Ectodermal cell (in vitro differentiated cells): Measurements from ENCODE around the gene SRD5A1.

Source experiments
- H3K27ac ChIP-seq: 2 replicates; pipeline ENCODE4 v1.7.0; 2013; ENCODE audit warnings: mild to moderate bottlenecking, low read depth, low read length; ENCODE audit not compliant: insufficient read depth, poor library complexity, severe bottlenecking
- H3K27me3 ChIP-seq: 2 replicates; pipeline ENCODE4 v1.7.0; 2013; ENCODE audit warnings: mild to moderate bottlenecking, low read length; ENCODE audit not compliant: insufficient read depth, control insufficient read depth, poor library complexity, severe bottlenecking
- H3K36me3 ChIP-seq: one replicate; pipeline ENCODE4 v1.7.0; 2013; ENCODE audit warnings: low read length; ENCODE audit not compliant: control insufficient read depth, insufficient read depth
- H3K4me1 ChIP-seq: one replicate; pipeline ENCODE4 v1.7.0; 2013; ENCODE audit warnings: low read length; ENCODE audit not compliant: control insufficient read depth, insufficient read depth
- H3K4me3 ChIP-seq: 2 replicates; pipeline ENCODE4 v1.7.0; 2013; ENCODE audit warnings: low read depth, low read length, control low read depth; ENCODE audit not compliant: insufficient read depth
- H3K9me3 ChIP-seq: 2 replicates; pipeline ENCODE4 v1.7.0; 2013; ENCODE audit warnings: mild to moderate bottlenecking, low read length, moderate library complexity; ENCODE audit not compliant: control insufficient read depth
- WGBS, 2 experiments: methylation state at CpG; one replicate each; pipeline ENCODE4 v1.1.7; 2013; ENCODE audit warnings: missing lambda C conversion rate in 2 of 2; 5-methylcytosine and 5-hydroxymethylcytosine counted together

SRD5A1 gene

DNA sequence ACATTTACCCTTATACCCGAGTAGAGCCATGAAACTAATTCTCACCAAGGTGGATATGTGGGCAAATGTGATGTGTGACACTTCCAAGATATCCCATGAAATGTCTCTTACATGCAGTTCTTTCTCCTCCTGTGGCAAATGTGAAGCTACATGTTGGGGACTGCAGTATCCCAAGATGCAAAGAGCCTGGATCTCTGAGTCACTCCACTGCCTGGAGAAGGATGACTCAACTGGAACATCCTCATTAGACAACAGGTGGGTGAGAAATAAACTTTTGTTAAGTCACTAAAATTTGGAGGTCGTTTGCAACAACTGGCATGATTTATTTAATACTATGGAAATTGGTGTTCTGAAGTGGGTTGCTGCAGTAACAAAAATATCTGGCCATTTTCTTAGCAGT is 43.5 kb downstream of the SRD5A1 start:
- Histone ChIP-seq H3K27ac (no peak overlapping the region), H3K9me3 (no peaks in the 10 kb centered on the region), H3K4me1 (no peaks in the 10 kb centered on the region), H3K36me3 (no peaks in the 10 kb centered on the region), H3K27me3 (no peaks in the 10 kb centered on the region), H3K4me3 (no peak overlapping the region)
- WGBS, 2 experiments = 81 to 92% methylated on average over 2 of the region's 2 CpGs

DNA sequence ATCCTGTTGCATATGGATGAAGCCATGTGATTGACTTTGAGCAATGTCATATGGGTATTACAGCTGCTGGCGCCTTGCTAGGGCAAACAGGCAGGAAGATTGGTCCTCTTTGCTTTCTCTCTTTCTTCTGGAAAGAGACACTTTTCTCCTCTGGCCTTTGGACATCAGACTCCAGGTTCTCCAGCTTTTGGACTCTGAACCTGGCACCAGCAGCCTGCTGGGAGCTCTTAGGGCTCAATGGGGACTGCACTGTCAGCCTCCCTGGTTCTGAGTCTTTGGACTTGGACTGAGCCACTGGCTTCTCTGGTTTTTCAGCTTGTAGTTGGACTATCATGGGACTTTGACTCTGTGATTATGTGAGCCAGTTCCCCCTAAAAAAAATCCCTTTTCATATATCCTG is 45.1 kb downstream of the SRD5A1 start:
- H3K36me3 ChIP-seq = no peaks in the 10 kb centered on the region
- WGBS, 2 experiments = 84 to 93% methylated on average over 1 of the region's 1 CpG
- no peaks in the 10 kb centered on the region for H3K27me3 ChIP-seq
- H3K27ac ChIP-seq = no peak overlapping the region
- no peaks in the 10 kb centered on the region for H3K4me1 ChIP-seq
- no peaks in the 10 kb centered on the region for H3K9me3 ChIP-seq
- no peak overlapping the region for H3K4me3 ChIP-seq

GRCh38 chr5:6680922-6681321 is 47.7 kb downstream of the SRD5A1 start:
- H3K9me3 ChIP-seq = no peaks in the 10 kb centered on the region
- WGBS, 2 experiments = 66 to 77% methylated on average over 6 of the region's 6 CpGs

GRCh38 chr5:6681682-6682081 is 48.4 kb downstream of the SRD5A1 start:
- no peaks in the 10 kb centered on the region for H3K9me3 ChIP-seq
- H3K36me3 ChIP-seq = no peaks in the 10 kb centered on the region
- H3K27ac ChIP-seq = no peak overlapping the region
- H3K27me3 ChIP-seq = peaks cover 4% of the 10 kb centered on the region
- 79 to 81% methylated on average over 2 of the region's 2 CpGs for WGBS, 2 experiments
- no peak overlapping the region for H3K4me3 ChIP-seq
- H3K4me1 ChIP-seq = no peaks in the 10 kb centered on the region

More at GRCh38 chr5:6680922-6681321, 47.7 kb downstream of the SRD5A1 start:
- Histone ChIP-seq H3K4me3 (no peak overlapping the region), H3K27me3 (peaks cover 4% of the 10 kb centered on the region), H3K36me3 (no peaks in the 10 kb centered on the region), H3K27ac (no peak overlapping the region), H3K4me1 (no peaks in the 10 kb centered on the region)

DNA sequence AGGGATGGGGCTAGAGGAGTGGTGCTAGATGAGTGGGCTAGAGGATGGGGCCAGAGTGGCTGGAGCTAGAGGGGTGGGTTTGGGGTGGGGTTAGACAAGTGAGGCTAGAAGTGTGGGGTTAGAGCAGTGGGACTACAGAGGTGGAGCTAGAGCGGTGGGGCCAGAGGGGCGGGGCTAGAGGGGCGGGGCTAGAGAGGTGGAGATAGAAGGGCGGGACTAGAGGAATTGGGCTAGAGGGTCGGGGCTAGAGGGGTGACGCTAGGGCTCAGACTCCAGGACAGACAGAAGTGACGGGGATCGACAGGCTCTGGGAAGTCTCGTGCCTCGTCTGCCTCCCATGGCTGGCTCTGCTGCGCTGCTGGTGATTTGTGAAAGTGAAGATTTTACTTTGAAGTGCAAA is 49.0 kb downstream of the SRD5A1 start:
- H3K27me3 ChIP-seq = peaks cover 4% of the 10 kb centered on the region
- H3K27ac ChIP-seq = no peak overlapping the region
- no peaks in the 10 kb centered on the region for H3K36me3 ChIP-seq
- no peaks in the 10 kb centered on the region for H3K9me3 ChIP-seq
- no peak overlapping the region for H3K4me3 ChIP-seq
- H3K4me1 ChIP-seq = no peaks in the 10 kb centered on the region
- 54 to 57% methylated on average over 11 of the region's 11 CpGs for WGBS, 2 experiments

- H3K4me3 ChIP-seq = no peak overlapping the region
- peaks cover 8% of the 10 kb centered on the region for H3K27me3 ChIP-seq
- WGBS, 2 experiments = 84 to 92% methylated on average over 7 to 8 of the region's 8 CpGs
- H3K9me3 ChIP-seq = no peaks in the 10 kb centered on the region
- no peaks in the 10 kb centered on the region for H3K4me1 ChIP-seq
- H3K36me3 ChIP-seq = no peaks in the 10 kb centered on the region
- no peak overlapping the region for H3K27ac ChIP-seq
These were observed 50.0 kb downstream of the SRD5A1 start for GRCh38 chr5:6683241-6683640.

- Histone ChIP-seq H3K36me3 (no peaks in the 10 kb centered on the region), H3K27ac (no peak overlapping the region)
- WGBS, 2 experiments = 77 to 78% methylated on average over 3 to 4 of the region's 4 CpGs
These were observed 50.8 kb downstream of the SRD5A1 start for GRCh38 chr5:6684075-6684474.

DNA sequence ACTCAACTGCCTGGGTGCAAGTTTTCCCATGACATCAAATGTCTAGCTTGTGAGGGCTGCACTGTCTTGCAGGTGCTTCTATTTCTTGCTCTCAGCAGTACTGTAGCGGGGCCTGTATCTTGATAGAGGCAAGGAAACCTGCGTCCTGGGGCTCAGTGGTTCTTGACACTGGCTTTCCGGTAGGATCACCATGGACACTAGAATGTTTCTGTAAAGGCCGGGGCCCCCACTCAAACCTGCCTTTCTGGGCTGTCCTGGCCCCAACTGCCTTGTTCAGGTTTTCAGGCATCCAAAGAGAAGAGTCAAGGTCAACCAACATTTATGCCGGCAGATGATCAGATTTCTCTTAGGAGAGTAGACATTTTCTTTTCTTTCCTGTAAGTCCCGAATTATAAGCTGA is 53.3 kb downstream of the SRD5A1 start:
- WGBS, 2 experiments = 54 to 57% methylated on average over 6 of the region's 6 CpGs
- Histone ChIP-seq H3K4me3 (no peak overlapping the region), H3K27me3 (peaks cover 9% of the 10 kb centered on the region), H3K36me3 (no peaks in the 10 kb centered on the region), H3K9me3 (no peaks in the 10 kb centered on the region), H3K4me1 (no peaks in the 10 kb centered on the region), H3K27ac (no peak overlapping the region)

More at GRCh38 chr5:6684075-6684474, 50.8 kb downstream of the SRD5A1 start:
- Histone ChIP-seq H3K4me1 (no peaks in the 10 kb centered on the region), H3K27me3 (peaks cover 9% of the 10 kb centered on the region), H3K4me3 (no peak overlapping the region), H3K9me3 (no peaks in the 10 kb centered on the region)

DNA sequence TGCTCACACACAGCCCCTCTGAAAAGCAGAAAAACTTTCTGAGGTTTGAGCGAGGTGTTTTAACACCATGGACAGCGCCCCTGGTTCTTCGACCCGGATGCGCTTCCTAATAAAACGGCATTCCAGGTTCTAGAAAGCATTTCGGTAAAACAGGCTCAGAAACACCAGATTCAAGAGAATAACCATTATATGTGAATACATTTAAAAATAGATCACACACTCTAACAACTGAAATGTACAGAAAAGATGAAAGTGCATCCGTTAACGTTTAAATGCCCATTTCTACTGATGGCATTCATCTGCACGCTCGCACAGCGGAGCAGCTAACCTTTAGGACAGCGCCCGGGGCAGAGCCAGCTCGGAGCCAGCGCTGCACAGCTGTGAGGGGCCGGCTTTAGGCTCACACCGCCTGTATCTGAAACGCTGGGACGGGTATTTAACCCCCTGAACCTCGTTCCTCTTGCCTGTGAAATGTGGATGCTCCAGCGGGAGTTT is 53.7 kb downstream of the SRD5A1 start:
- H3K27me3 ChIP-seq = peaks cover 9% of the 10 kb centered on the region

DNA sequence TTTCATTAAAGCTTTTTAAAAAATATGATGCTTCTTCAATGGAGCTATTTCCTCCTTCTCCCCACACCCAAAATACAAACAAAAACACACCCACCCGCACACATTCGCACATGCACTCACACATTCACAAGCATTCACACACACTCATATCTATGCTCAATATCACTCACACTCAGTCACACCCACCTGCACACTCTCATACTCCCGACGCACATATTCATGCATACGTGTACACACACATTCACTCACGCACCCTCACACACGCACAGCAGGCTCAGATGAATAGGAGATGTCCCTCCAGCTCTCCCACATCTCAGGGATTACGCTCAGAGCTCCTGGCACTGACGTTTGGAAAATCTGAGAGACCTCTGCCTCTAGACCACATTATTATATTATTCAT is 54.3 kb downstream of the SRD5A1 start:
- Histone ChIP-seq H3K36me3 (no peaks in the 10 kb centered on the region), H3K4me1 (no peaks in the 10 kb centered on the region), H3K27ac (no peak overlapping the region), H3K27me3 (peaks cover 9% of the 10 kb centered on the region), H3K4me3 (no peak overlapping the region), H3K9me3 (no peaks in the 10 kb centered on the region)
- 83 to 84% methylated on average over 9 of the region's 9 CpGs for WGBS, 2 experiments

More for the DNA sequence above, 53.7 kb downstream of the SRD5A1 start:
- Histone ChIP-seq H3K4me3 (peak overlapping the region; percentile 31), H3K9me3 (no peaks in the 10 kb centered on the region), H3K27ac (no peak overlapping the region), H3K4me1 (no peaks in the 10 kb centered on the region), H3K36me3 (no peaks in the 10 kb centered on the region)
- WGBS, 2 experiments = 2 to 3% methylated on average over 22 of the region's 22 CpGs

- no peaks in the 10 kb centered on the region for H3K36me3 ChIP-seq
- H3K4me1 ChIP-seq = no peaks in the 10 kb centered on the region
- H3K27ac ChIP-seq = no peak overlapping the region
- H3K4me3 ChIP-seq = no peak overlapping the region
- no peaks in the 10 kb centered on the region for H3K9me3 ChIP-seq
- peaks cover 5% of the 10 kb centered on the region for H3K27me3 ChIP-seq
- WGBS, 2 experiments = 36 to 68% methylated on average over 1 of the region's 1 CpG
These were observed 59.7 kb downstream of the SRD5A1 start for GRCh38 chr5:6692906-6693305.
